OCI-LY7 (cell line): ENCODE results near the gene UGT1A4.

Experiments
- CTCF ChIP-seq: fragments of 200-600 bp; sonication (generic); conservative IDR thresholded peaks from 2 replicates; pipeline ENCODE4 v1.5.1; 2014; ENCODE audit warnings: mild to moderate bottlenecking, antibody characterized with exemption, low read length, moderate library complexity, mixed read lengths
- EZH2phosphoT487 ChIP-seq: fragments of 200-600 bp; sonication (generic); IDR thresholded peaks from 2 replicates; pipeline ENCODE4 v1.6.1; 2018; ENCODE audit warnings: low read depth, borderline replicate concordance, mild to moderate bottlenecking, mixed run types, antibody characterized with exemption, low read length, moderate library complexity, mixed read lengths

- no peak for TF ChIP-seq CTCF
- TF ChIP-seq EZH2phosphoT487 = no peak
Measured at GRCh38 chr2:233707940-233708644, 10.4 kb upstream of the UGT1A4 start.
